OCI-LY3 (cell line): ENCODE results near the gene NKD2.

Source experiments
- H2AFZ ChIP-seq: fragments of 200-600, 300-600 bp; shearing (Covaris generic); 2 replicates; pipeline ENCODE4 v1.6.0; 2014; ENCODE audit warnings: antibody characterized with exemption, low read depth, low read length
- H3K27ac ChIP-seq: fragments of 200-600, 300-600 bp; sonication (generic); 2 replicates; pipeline ENCODE4 v1.5.1; 2014; ENCODE audit warnings: mild to moderate bottlenecking, low read length, moderate library complexity, mixed read lengths
- H3K27me3 ChIP-seq: fragments of 200-600, 300-600 bp; sonication (generic); 2 replicates; pipeline ENCODE4 v1.6.1; 2014; ENCODE audit warnings: low read depth, low read length, mixed read lengths
- H3K36me3 ChIP-seq: fragments of 200-600, 300-600 bp; sonication (generic); replicated peaks from 2 replicates; pipeline ENCODE3; 2014; ENCODE audit warnings: low read depth, low read length, mixed read lengths
- H3K4me1 ChIP-seq: fragments of 300-600, 200-600 bp; sonication (generic); 2 replicates; pipeline ENCODE4 v1.6.1; 2014; ENCODE audit warnings: low read length, mixed read lengths
- H3K4me2 ChIP-seq: fragments of 200-600, 300-600 bp; sonication (generic); 2 replicates; pipeline ENCODE4 v1.6.1; 2014; ENCODE audit warnings: low read length, mixed read lengths
- H3K4me3 ChIP-seq: fragments of 300-600, 200-600 bp; sonication (generic); 2 replicates; pipeline ENCODE4 v1.5.1; 2014; ENCODE audit warnings: antibody characterized with exemption, mild to moderate bottlenecking, low read length, moderate library complexity
- H3K79me2 ChIP-seq: fragments of 300-600, 200-600 bp; shearing (Covaris generic); 2 replicates; pipeline ENCODE4 v1.6.1; 2014; ENCODE audit warnings: mild to moderate bottlenecking, low read length, mixed read lengths
- H3K9ac ChIP-seq: fragments of 300-600, 200-600 bp; shearing (Covaris generic); 2 replicates; pipeline ENCODE4 v1.6.0; 2014; ENCODE audit warnings: mild to moderate bottlenecking, low read length, moderate library complexity
- H3K9me3 ChIP-seq: fragments of 200-600, 300-600 bp; shearing (Covaris generic); 2 replicates; pipeline ENCODE4 v1.6.1; 2014; ENCODE audit warnings: low read length, mixed read lengths; ENCODE audit not compliant: insufficient read depth
- H4K20me1 ChIP-seq: fragments of 200-600, 300-600 bp; sonication (generic); 2 replicates; pipeline ENCODE4 v1.6.1; 2016; ENCODE audit warnings: low read length, mixed read lengths; ENCODE audit not compliant: insufficient read depth
- CTCF ChIP-seq: fragments of 200-600, 300-600 bp; sonication (generic); IDR thresholded peaks from 2 replicates; pipeline ENCODE4 v1.5.1; 2014; ENCODE audit warnings: antibody characterized with exemption, low read length, low read depth
- EZH2phosphoT487 ChIP-seq: fragments of 200-600 bp; shearing (Covaris generic); IDR thresholded peaks from 2 replicates; pipeline ENCODE4 v1.6.1; 2018; ENCODE audit warnings: antibody characterized with exemption, mixed run types, low read depth

NKD2 gene

GRCh38 chr5:1054799-1055775 is 46.5 kb downstream of the NKD2 start:
- Histone ChIP-seq H3K27me3 (no peaks in the 10 kb centered on the region), H3K4me1 (no peaks in the 10 kb centered on the region), H3K9me3 (no peaks in the 10 kb centered on the region), H3K4me3 (no peak overlapping the region), H3K36me3 (no peaks in the 10 kb centered on the region), H3K79me2 (no peaks in the 10 kb centered on the region), H4K20me1 (no peaks in the 10 kb centered on the region), H3K9ac (no peak overlapping the region), H3K27ac (no peak overlapping the region), H3K4me2 (no peak overlapping the region), H2AFZ (no peak overlapping the region)
- TF ChIP-seq EZH2phosphoT487 (no peak), CTCF (no peak)

GRCh38 chr5:1055896-1056610 is 47.5 kb downstream of the NKD2 start:
- no peaks in the 10 kb centered on the region for H4K20me1 ChIP-seq
- H3K9ac ChIP-seq, result no peak overlapping the region
- H3K9me3 ChIP-seq, result no peaks in the 10 kb centered on the region
- no peak overlapping the region for H3K27ac ChIP-seq
- no peak overlapping the region for H3K4me2 ChIP-seq
- no peaks in the 10 kb centered on the region for H3K4me1 ChIP-seq
- H2AFZ ChIP-seq, result no peak overlapping the region
- H3K36me3 ChIP-seq, result no peaks in the 10 kb centered on the region
- no peak overlapping the region for H3K4me3 ChIP-seq
- no peaks in the 10 kb centered on the region for H3K27me3 ChIP-seq
- TF ChIP-seq EZH2phosphoT487 (no peak), CTCF (no peak)
- no peaks in the 10 kb centered on the region for H3K79me2 ChIP-seq

GRCh38 chr5:1056611-1057484 is 48.2 kb downstream of the NKD2 start:
- no peaks in the 10 kb centered on the region for H3K4me1 ChIP-seq
- TF ChIP-seq CTCF, result no peak
- no peak for TF ChIP-seq EZH2phosphoT487
- no peaks in the 10 kb centered on the region for H3K9me3 ChIP-seq
- H4K20me1 ChIP-seq, result no peaks in the 10 kb centered on the region
- H3K27ac ChIP-seq, result no peak overlapping the region
- no peak overlapping the region for H3K4me2 ChIP-seq
- H3K9ac ChIP-seq, result no peak overlapping the region
- no peaks in the 10 kb centered on the region for H3K27me3 ChIP-seq
- no peaks in the 10 kb centered on the region for H3K79me2 ChIP-seq
- H3K4me3 ChIP-seq, result no peak overlapping the region
- no peak overlapping the region for H2AFZ ChIP-seq
- H3K36me3 ChIP-seq, result no peaks in the 10 kb centered on the region
